Stimulated activated CD8-positive, alpha-beta memory T cell treated with anti-CD3 and anti-CD28 coated beads, Interleukin-7, amount 100 ng/mL, for 48 hours (primary cell): Measurements from ENCODE around the gene TMEM238L.

Source experiments
- DNase-seq, 2 donors: peaks; one replicate each; pipeline ENCODE4 v3.0.0-alpha.2; 2020; ENCODE audit warnings: low read depth in 1 of 2; ENCODE audit errors: extremely low read depth in 1 of 2

Gene TMEM238L

DNA sequence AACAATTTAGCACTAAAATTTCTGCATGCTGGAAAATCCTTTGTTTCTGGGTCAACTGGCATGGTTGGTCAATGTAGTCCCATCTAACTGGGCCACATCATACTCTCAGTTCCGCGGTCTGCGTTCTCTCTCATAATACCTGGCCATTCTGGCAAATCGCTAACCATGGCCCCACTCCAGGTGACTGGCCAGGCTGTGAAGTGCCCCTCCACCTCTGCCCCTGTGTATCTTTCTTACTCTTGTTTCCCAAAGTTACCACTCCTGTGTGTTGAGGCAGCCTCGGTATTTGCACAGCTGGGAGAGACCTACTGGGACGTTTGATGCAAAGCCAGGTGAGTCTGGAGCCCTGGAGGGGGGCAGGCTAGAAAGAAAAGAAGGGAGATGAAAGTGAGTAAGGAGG, 2.0 kb upstream of the TMEM238L start:
- no peak for DNase-seq

DNA sequence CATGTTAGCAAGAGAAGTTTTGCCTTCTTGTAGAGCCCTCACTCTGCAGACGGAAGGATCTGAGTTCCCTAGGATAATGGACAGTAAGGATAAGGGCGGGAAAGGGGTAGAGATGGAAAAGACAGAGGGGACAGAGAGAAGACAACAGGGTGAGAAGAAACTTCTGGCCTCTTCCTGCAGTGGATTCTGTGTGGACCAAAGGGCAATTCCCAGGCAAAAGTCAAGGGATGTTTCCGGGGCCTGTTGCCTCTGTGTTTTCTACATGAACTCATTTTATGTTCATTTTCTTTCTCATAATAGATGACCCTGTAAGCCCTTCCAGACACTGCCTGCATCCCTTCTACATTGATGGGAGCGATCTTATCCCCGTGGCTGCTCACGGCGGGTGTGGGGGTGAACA, 647 bp upstream of the TMEM238L start:
- DNase-seq: no peak

DNA sequence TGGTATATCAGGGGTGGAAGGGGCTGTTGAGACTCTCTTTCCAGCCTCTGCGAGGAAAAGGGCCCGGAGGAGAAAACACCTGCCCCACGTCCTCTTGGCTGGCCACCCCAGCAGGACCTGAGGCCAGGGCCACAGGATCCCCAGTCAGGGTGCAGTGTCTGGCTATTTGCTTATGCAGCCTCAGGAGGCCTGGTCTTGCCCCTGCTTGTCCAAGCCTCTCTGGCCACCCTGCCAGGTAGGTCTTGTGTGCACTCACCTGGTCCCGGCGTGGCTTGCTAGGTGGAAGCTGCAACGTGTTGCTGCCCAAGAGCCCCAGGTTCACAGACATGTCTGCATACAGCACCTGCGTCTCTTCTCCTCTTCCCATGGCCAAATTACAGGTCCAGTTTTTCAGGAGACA, 549 bp downstream of the TMEM238L start:
- DNase-seq: no peak

DNA sequence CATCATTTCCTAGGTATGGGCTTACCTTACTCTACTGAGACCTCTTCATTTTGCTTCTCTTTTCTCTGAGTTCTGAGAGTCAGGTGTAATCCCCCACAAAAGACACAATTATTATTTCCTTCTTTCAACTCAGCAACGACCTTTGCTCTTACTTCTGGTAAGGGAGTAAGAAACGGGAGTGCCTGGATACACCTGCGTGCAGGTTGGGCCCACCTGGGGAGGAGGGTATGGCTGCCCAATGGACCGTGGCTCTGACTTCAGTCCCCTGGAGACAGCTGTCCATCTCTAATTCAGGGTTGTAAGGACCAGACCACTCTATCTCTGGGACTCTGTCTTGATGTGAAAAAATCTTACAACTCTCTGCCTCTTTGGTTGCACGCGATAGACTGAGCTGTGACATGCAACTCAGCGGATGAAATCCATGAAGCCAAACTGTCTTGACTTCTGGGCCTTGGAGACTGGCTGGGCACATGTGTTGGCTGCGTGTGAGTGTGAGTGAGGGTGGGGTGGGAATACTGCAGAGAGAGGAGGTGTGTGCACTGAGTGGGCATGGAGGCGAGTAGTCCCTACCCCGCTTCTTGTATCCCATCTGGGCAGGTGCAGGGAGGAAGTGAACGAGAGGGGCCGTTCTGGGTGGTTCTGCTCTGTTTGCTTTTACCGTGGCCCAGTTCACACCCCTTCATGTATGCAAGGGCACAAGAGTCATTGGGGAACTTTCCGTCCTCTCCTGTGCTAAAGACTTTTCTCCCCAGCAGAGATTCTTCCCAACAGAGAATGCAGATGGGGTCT, 1.2 kb downstream of the TMEM238L start:
- no peak for DNase-seq

DNA sequence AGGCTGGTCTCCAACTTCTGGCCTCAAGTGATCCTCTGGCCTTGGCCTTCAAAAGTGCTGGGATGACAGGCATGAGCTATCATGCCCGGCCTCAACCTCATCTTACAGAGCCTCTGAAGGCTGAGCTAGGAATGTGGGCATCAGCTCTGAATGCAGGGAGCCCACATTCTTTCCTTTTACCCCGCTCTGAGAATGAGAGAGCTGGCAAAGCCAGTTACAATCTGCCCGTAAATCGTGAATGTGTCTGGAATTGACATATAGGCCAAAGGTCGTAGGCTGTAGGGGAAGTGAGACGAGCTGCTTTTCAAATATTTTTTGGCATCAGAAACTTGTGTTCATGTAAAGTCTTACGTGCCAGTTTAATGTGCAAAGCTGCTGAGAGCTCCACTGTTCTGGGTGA, 4.5 kb downstream of the TMEM238L start:
- DNase-seq: no peak

DNA sequence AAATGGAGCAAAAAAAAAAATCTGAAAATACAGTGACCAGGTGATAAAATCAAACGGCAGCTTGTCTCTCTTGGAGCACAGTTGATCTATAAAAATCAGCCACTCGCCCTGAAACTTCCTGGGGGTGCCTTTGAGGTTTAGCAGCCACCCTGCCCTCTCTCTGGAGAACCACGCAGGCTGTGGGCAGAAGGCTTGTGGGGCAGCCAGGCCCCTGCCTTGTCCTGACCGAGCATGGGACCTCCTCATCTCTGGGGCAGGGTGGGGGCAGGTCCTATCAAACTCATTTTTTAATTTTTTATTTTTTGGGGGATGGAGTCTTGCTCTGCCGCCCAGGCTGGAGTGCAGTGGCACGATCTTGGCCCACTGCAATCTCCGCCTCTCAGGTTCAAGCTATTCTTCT, 5.0 kb downstream of the TMEM238L start:
- DNase-seq: no peak

DNA sequence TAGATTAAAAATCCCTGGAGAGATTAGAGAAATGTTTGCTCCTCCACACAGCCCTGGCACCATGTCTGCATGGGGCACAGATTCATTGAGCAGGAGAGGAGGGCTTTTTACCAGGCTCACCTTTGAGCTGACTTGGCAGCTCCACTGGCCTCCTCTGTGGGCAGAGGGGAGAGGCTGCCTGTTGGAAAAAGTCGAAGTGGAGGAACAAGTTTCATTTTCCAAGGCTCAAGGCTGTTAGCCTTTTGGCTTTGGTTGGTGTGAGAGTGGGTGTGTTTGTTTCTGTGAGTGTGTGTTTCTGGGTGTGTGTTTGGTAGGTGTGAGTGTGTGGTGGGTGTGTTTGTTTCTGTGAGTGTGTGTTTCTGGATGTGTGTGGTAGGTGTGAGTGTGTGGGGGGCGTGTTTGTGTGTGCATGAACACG, 5.6 kb downstream of the TMEM238L start:
- no peak for DNase-seq

DNA sequence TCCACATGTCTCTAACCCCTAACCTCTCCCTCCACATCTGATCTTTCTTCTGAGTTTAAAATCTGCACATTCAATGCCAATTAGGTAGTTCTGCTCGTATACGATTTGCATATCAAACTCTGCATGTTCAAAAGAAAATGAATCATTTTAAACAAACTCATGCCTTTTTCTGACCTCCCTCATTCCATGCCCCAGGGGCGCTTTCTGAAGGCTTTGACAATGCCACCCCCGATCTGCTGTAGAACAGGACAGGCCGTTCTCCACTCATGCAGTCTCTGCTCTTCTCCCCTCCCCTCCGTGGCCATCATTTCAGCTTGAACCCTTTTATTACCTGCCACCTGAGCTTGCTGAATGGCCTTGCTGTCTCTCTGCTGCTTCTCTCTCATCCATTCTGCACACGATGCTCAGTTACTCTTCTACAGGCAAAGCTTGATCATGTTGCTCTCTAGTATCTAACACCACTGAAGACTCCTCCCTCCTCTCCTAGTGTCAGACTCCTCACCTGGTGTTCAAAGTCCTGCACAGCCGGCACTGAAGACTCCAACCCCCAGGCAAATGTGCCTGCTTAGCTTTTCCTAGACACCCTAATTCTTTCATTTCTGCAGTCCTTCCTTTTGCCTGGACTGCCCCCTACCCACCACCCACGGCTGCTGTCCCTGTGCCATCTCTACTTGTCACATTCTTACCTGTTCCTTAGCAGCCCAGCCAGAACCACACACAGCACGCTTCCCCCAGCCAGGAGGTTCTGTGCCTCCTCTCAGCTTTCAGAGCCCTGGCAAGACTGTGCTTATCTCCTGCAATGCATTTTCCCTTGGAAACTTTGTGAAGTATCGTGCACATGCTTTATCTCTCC, 6.2 kb downstream of the TMEM238L start:
- DNase-seq: no peak

DNA sequence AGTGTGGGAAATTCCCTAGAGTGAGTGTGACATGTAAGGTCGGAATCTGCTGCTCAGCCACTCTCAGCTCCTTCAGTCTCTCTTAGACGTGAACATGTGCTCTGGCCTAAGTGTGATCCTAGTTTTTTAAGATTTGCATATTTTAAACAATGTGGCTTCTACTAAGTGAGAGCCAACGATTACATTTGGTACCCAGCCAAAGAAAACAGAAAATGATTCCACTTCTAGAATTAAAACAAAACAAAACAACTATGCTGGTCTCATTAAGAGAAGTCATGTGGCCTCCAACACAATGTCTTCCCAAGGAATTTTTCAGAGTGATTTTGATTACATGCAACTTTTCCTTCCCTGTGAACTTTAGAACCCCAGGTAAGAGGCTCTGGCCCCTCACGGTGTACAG, 10.1 kb downstream of the TMEM238L start:
- DNase-seq: no peak

DNA sequence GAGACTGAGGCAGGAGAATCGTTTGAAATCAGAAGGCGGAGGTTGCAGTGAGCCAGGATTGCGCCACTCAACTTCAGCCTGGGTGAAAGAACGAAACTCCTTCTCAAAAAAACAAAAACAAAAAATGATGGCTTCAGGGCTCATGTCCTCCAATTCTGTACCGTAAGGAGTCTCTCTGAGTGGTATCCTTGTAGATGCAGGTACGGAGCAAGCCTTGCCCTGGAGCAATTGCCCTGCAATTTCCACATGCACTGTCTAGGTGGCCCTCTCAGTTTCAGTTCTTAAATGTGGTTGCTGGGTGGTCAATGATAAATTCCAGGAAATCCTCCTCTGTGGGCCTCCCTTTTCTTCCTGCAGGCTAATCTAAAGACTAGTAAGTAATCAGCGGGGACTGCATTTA, 10.6 kb downstream of the TMEM238L start:
- DNase-seq: no peak

DNA sequence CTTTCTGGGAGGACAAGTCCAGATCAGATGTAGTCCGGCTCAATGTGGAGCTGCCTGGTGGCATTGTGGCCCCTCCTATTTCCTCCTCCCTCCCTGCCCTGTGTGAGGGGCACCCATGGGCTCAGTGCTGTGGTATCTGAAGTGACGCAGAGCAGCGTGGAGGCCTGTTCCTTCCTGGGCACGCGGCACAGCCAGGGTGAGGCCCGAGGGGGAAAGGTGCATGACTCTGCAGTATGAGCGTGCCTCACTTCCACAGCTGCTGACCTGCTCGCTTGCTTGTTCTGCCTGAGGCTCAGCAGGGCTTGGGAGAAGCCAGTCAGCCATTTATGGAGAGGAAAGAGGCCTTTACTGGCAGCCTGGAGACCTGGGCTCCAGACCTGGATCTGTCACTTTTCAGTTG, 11.7 kb downstream of the TMEM238L start:
- DNase-seq: no peak

DNA sequence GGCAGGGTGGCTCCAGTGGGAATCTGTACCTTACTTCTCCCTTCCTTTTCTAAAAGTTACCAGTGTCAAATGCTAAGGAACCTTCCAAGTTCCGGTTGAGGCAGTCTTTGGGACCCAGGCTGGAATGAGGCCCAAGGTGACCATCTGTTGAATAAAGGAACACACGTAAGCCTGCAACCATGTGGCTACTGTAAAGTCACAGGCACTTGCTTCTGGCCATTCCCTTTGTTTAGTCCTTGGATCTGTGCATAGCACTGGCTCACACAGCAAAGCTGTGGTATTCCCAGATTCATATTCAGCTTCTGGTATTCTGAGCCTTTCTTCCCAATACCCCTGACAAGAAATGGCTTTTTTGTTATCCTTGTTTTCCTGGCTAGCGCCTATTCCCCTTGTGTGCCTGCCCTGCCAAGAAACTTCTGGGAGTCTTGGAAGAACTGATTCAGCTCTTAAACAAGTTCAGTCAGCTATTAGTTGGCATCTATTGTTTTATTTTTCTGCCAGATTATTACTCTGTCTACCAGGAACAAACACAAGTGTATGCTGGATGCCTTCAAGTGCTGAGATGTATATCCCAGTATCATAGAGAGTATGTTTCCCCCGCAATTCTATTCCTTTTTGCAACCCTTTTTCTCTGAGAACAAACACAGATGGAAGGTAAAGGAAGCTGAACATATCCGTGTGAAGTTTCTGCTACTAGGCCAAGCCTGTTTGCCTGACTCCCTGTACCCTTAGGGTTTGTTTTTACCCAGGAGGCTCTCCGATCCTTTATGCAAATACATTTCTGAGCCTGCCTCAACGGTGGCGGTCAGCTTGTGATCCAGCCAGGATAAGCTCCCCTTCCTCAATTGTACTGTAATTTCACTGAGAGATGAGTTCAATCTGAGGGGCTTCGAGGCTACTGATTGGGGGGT, 13.2 kb downstream of the TMEM238L start:
- no peak for DNase-seq

DNA sequence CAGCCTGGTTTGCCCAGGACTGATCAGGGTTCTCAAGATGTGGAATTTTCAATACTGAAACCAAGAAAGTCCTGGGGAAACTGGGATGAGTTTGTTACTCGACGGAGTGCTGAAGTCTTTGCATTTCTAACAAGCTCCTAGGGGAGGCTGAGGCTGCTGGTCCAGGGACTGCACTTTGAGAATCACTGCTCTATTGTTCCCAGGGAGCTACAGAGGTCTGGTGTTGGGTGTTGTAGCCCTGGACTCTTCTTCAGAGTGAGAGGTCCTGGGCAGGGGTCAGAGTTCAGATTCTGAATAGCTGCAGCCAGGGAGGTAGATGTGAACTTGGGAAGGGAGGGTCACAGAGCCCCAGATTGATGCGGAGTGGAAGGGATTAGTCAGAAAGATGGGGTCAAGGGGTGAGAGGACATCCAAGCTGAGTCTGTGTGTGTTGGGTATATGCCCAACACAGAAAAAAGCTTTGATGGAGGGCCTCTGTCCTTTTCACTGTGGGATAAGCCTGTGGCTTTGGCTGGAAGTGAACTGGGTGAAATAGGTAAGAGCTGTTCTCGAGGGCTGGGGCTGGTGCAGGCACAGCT, 14.1 kb downstream of the TMEM238L start:
- no peak for DNase-seq

DNA sequence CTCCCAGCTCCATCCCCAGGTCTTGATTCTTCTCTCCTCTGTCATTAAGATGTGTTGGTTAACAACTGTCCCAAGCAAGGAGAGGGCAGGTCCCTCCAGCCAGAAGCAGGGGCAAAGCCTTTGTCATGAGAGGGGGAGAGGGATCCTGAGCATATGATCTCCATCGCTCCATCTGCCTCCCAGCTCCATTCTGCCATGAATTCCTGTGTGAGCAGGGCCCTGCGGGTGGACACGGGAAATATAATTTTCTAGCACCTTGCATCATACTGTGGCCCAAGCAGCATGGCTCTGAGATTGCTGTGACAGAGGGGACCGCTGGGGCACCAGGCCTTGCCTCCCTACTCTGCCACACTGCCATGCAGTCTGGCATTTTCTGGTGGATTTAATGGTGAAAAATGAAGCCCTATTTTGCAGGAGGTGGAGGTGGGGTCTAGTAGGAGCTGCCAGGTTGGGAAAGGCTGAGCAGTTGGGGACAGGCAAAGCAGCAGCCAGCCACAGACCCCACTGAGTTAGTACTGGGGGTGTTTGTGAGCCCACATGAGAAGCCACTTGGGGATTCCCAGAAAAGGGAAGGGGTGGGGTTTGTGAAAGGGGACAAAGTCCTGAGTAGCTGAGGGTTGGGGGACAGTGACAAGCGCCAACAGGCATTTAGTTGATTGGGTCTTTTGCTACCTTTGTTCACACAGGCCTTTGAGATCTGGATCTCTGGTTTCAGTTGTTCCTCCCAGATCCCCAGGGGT, 16.4 kb downstream of the TMEM238L start:
- DNase-seq: no peak

DNA sequence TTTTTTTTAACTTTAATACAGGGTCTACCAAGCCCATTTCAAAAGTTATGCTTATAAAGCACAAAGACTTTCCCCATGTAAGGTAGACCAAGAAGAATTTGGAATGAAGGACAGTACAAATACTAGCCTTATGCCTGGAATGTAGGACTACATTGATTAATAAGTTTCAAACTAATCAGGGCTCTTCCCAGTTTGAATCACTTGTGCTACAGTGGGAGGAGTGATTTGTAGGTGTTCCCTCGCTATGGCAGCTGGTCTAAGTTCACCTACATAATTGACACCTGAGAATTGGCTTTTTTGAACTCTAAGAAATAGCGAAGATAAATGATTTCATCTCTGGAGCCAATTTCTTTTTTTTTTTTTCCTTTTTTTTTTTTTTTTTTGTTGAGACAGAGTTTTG, 18.6 kb downstream of the TMEM238L start:
- DNase-seq: no peak

DNA sequence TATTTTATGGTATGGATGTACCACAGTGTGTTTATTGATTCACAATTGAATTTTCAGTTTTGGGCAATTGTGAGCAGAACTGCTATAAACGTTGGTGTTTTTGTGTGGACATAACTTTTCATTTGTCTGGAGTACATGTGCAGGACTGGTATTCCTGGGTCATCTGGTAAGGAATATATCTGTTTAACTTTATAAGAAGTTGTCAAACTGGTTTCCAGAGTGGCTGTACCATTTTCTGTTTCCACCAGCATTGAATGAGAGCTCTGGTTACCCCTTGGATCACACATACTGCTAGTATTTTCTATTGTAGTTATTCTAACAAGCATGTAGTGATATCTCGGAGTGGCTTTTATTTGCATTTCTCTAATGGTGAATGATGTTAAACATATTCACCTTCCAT, 24.3 kb downstream of the TMEM238L start:
- DNase-seq: no peak

DNA sequence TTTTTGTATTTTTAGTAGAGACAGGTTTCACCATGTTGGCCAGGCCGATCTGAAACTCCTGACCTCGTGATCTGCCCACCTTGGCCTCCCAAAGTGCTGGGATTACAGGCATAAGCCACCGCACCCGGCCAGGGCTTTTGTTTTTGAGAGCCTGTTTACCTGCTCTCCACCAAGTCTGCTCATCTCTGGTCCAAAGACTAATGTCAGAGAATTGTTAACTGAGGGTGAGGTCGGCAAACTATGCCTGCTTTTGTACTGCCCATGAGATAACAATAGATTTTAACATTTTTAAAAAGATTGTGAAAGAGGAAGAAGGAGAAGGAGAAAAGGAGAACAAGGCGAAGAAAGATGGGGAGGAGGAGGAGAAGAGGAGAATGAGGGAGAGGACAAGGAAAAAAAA, 26.0 kb downstream of the TMEM238L start:
- DNase-seq: no peak

DNA sequence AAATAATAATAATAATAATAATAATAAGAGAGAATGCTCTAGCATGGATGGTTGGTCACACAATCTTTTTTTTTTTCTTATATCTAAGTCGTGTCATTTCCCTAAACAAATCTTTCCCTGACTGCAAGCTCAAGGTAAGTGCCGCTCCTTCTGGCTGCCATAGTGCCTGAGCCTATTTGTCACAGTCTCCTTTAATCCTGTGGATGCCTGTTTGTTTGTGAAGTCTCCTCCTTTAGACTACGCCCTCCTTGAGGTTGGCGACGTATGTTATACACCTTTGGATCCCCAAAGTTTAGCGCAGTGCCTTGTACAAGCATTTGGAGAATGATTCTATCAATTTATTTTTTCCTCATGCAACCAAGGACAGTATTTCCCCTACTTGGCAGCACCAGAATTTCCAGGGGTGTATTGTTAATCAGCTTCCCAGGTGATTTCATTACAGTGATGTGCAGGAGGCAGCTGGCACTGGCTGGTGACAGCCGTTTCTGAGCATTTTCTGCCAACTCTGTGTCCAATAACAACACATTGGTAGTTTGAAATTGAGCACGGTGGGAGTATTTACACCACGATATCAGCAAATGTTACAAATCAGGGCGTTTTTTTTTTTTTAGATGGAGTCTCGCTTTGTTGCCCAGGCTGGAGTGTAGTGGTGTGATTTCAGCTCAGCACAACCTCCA, 26.6 kb downstream of the TMEM238L start:
- no peak for DNase-seq

DNA sequence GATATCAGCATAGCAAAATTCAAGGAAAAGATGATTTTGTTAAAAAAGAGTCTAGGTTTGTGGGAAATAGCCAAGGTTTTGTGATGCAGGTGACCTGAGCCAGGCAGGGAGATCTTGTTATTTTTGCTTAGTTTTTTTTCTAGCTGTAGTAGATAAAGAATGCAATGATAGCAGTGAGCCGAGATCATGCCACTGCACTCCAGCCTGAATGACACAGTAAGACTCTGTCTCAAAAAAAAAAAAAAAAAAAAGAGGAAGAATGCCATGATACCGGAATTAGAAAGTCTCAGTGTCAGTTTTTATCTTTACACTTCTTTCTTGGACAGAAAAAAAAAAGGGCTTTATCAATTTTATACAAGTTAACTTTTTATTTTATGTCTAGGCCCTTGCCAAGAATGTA, 27.5 kb downstream of the TMEM238L start:
- DNase-seq: no peak
